HepG2 (cell line): ENCODE measurements around the gene WDR6. TPM values are rescaled to one million over a fixed set of nuclear protein-coding genes. Genes with fewer than 3 reads are reported as not detected.

Experiments used
- HOXA3 ChIP-seq: sonication (generic); formaldehyde crosslinking; IDR thresholded peaks from 2 replicates; pipeline ENCODE4 v1.5.0; 2020; ENCODE audit warnings: missing genetic modification reagents
- MAF1 ChIP-seq: sonication (generic); formaldehyde crosslinking; IDR thresholded peaks from 2 replicates; pipeline ENCODE4 v1.5.0; 2020; ENCODE audit warnings: missing genetic modification reagents, borderline replicate concordance
- MAFF ChIP-seq: IDR thresholded peaks from 2 replicates; pipeline ENCODE4 v1.6.1; 2011; ENCODE audit warnings: low read depth, low read length, improper control_type of control experiment
- MED8 ChIP-seq: sonication (generic); formaldehyde crosslinking; IDR thresholded peaks from 2 replicates; pipeline ENCODE4 v1.8.1; 2023; ENCODE audit warnings: mild to moderate bottlenecking, missing genetic modification reagents; ENCODE audit not compliant: insufficient replicate concordance
- NFRKB ChIP-seq: fragments of 450-650 bp; IDR thresholded peaks from 2 replicates; pipeline ENCODE4 v1.6.1; 2017
- PRMT3 ChIP-seq: sonication (generic); formaldehyde crosslinking; IDR thresholded peaks from 2 replicates; pipeline ENCODE4 v1.8.1; 2022; ENCODE audit warnings: low read depth, mild to moderate bottlenecking, moderate library complexity, missing genetic modification reagents, borderline replicate concordance
- REL ChIP-seq: sonication (generic); formaldehyde crosslinking; conservative IDR thresholded peaks from 2 replicates; pipeline ENCODE4 v1.8.0; 2022; ENCODE audit warnings: mild to moderate bottlenecking, missing genetic modification reagents, moderate library complexity
- SUZ12 ChIP-seq: fragments of 150-350 bp; IDR thresholded peaks from 2 replicates; pipeline ENCODE4 v1.6.1; 2014; ENCODE audit warnings: low read depth, low read length
- TCF12 ChIP-seq, 2 experiments: fragments of 450-650 bp in 1 of 2; sonication (generic) in 1 of 2; formaldehyde crosslinking in 1 of 2; IDR thresholded peaks; 2 replicates each; pipeline versions ENCODE4 v1.6.1 to v1.8.0; 2017 to 2022; ENCODE audit warnings: antibody characterized with exemption in 1 of 2, mild to moderate bottlenecking in 1 of 2, missing genetic modification reagents in 1 of 2, moderate library complexity in 1 of 2
- TP53 ChIP-seq: sonication (generic); formaldehyde crosslinking; conservative IDR thresholded peaks from 2 replicates; pipeline ENCODE4 v1.4.0; 2020; ENCODE audit warnings: missing genetic modification reagents
- ZFYVE20 ChIP-seq: sonication (generic); formaldehyde crosslinking; IDR thresholded peaks from 2 replicates; pipeline ENCODE4 v1.8.0; 2023; ENCODE audit warnings: low read depth, mild to moderate bottlenecking, moderate library complexity, missing genetic modification reagents, borderline replicate concordance
- ZNF121 ChIP-seq: sonication (generic); formaldehyde crosslinking; IDR thresholded peaks from 2 replicates; pipeline ENCODE4 v1.5.0; 2020; ENCODE audit warnings: mild to moderate bottlenecking, missing genetic modification reagents
- ZNF468 ChIP-seq: sonication (generic); formaldehyde crosslinking; IDR thresholded peaks from 2 replicates; pipeline ENCODE4 v1.8.0; 2022; ENCODE audit warnings: mild to moderate bottlenecking, moderate library complexity, missing genetic modification reagents
- polyA plus RNA-seq, 8 experiments: library from polyadenylated mRNA; depleted of rRNA in 3 of 8; stranded (reverse) in 7 of 8; unstranded in 1 of 8; fragments of >200 nt; fragmentation: Illumina TruSeq in 4 of 8; extraction: Trizol in 4 of 8; gene quantifications; 2 replicates each; pipeline versions ENCODE4 v1.2.1 to v1.2.3, GENCODE V29; 2011 to 2016; ENCODE audit warnings: low read depth in 4 of 8, missing spikeins in 1 of 8, mixed read lengths in 1 of 8; ENCODE audit not compliant: insufficient read depth in 1 of 8
- total RNA-seq, 5 experiments: library from RNA; depleted of rRNA; stranded (reverse); fragments of >200 nt; fragmentation: Illumina TruSeq; extraction: Trizol; gene quantifications; 2 replicates each; pipeline ENCODE4 v1.2.3, GENCODE V29; 2016; ENCODE audit warnings: low read depth in 1 of 5
- TF ChIP-seq, protein P1 (sequence below): sonication (generic); formaldehyde crosslinking; IDR thresholded peaks from 2 replicates; pipeline ENCODE4 v1.9.0; 2022; ENCODE audit warnings: low read depth, missing genetic modification reagents
- TF ChIP-seq, protein P2 (sequence below), 2 experiments: fragments of 450-650 bp in 1 of 2; sonication (generic) in 1 of 2; formaldehyde crosslinking in 1 of 2; IDR thresholded peaks; 2 replicates each; pipeline versions ENCODE4 v1.6.1 to v1.8.0; 2016 to 2022; ENCODE audit warnings: antibody characterized with exemption in 1 of 2, mild to moderate bottlenecking in 1 of 2, missing genetic modification reagents in 1 of 2
- TF ChIP-seq, protein P3 (sequence below): sonication (generic); formaldehyde crosslinking; IDR thresholded peaks from 2 replicates; pipeline ENCODE4 v1.8.1; 2023; ENCODE audit warnings: mild to moderate bottlenecking, inconsistent platforms, moderate library complexity, missing genetic modification reagents, borderline replicate concordance

WDR6 gene
- total and polyA plus RNA-seq, 2 of the 13 experiments (the other 11 are each of a cell fraction or from before 2014, with no cell fraction given): 73.4 to 139 TPM

DNA sequence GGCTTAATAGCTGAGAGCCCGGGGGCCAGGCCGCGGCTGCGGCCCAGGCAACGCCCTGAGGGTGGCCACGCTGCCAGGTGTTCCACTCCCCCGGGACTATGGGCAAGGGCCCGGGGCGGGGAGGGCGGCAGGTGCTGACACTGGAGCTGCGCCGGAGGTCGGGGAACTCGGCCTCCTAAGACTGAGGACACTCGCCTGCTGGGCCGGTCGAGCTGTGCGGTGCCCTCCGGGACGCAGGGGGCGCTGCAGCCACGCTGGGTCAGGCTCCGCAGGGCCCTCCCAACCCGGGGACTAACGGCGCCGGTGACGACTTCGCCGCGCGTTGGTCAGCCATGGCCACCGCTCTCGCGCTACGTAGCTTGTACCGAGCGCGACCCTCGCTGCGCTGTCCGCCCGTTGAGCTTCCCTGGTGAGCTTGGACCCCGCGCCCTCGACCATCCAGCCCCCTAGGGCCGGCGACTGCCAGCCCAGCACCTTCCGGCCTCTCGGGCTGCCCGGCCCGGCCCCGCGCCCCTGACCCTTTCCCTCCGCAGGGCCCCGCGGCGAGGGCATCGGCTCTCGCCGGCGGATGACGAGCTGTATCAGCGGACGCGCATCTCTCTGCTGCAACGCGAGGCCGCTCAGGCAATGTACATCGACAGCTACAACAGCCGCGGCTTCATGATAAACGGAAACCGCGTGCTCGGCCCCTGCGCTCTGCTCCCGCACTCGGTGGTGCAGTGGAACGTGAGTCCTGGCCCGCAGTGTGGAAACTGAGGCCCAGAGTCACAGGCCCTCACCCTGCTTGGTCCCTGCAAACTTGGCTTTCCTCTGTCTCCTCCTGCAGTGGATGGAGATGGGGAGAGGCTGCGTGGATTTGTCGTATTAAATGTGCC, 14.9 kb downstream of the WDR6 start, which contains the start of gene NDUFAF3 (continued):
- TF ChIP-seq, protein P1, sequence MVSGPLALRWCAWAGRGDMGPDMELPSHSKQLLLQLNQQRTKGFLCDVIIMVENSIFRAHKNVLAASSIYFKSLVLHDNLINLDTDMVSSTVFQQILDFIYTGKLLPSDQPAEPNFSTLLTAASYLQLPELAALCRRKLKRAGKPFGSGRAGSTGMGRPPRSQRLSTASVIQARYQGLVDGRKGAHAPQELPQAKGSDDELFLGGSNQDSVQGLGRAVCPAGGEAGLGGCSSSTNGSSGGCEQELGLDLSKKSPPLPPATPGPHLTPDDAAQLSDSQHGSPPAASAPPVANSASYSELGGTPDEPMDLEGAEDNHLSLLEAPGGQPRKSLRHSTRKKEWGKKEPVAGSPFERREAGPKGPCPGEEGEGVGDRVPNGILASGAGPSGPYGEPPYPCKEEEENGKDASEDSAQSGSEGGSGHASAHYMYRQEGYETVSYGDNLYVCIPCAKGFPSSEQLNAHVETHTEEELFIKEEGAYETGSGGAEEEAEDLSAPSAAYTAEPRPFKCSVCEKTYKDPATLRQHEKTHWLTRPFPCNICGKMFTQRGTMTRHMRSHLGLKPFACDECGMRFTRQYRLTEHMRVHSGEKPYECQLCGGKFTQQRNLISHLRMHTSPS (CRISPR knock-in tag): 0 out of 2 replicates have a peak, but pooled peaks have one; percentile 31
- TF ChIP-seq MED8 (peak; percentile 64), TP53 (no peak; the same call in none of the 2 replicates), HOXA3 (CRISPR knock-in tag) (peak; percentile 97), SUZ12 (no peak), REL (CRISPR knock-in tag) (peak; percentile 28; the same call in 1 of the 2 replicates), ZFYVE20 (CRISPR knock-in tag) (no peak), ZNF468 (CRISPR knock-in tag) (no peak), MAFF (no peak), ZNF121 (CRISPR knock-in tag) (no peak), MAF1 (CRISPR knock-in tag) (peak; percentile 89), TCF12 (IDR thresholded peaks at IDR 0.05) (no peak), TCF12 (CRISPR knock-in tag; IDR thresholded peaks at IDR 0.05) (peak; percentile 52; the same call in 1 of the 2 replicates), NFRKB (no peak), PRMT3 (no peak)
- TF ChIP-seq, protein P2, sequence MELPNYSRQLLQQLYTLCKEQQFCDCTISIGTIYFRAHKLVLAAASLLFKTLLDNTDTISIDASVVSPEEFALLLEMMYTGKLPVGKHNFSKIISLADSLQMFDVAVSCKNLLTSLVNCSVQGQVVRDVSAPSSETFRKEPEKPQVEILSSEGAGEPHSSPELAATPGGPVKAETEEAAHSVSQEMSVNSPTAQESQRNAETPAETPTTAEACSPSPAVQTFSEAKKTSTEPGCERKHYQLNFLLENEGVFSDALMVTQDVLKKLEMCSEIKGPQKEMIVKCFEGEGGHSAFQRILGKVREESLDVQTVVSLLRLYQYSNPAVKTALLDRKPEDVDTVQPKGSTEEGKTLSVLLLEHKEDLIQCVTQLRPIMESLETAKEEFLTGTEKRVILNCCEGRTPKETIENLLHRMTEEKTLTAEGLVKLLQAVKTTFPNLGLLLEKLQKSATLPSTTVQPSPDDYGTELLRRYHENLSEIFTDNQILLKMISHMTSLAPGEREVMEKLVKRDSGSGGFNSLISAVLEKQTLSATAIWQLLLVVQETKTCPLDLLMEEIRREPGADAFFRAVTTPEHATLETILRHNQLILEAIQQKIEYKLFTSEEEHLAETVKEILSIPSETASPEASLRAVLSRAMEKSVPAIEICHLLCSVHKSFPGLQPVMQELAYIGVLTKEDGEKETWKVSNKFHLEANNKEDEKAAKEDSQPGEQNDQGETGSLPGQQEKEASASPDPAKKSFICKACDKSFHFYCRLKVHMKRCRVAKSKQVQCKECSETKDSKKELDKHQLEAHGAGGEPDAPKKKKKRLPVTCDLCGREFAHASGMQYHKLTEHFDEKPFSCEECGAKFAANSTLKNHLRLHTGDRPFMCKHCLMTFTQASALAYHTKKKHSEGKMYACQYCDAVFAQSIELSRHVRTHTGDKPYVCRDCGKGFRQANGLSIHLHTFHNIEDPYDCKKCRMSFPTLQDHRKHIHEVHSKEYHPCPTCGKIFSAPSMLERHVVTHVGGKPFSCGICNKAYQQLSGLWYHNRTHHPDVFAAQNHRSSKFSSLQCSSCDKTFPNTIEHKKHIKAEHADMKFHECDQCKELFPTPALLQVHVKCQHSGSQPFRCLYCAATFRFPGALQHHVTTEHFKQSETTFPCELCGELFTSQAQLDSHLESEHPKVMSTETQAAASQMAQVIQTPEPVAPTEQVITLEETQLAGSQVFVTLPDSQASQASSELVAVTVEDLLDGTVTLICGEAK (IDR thresholded peaks at IDR 0.05): no peak
- TF ChIP-seq, protein P2 (CRISPR knock-in tag; IDR thresholded peaks at IDR 0.05): peak; percentile 80
- TF ChIP-seq, protein P3, sequence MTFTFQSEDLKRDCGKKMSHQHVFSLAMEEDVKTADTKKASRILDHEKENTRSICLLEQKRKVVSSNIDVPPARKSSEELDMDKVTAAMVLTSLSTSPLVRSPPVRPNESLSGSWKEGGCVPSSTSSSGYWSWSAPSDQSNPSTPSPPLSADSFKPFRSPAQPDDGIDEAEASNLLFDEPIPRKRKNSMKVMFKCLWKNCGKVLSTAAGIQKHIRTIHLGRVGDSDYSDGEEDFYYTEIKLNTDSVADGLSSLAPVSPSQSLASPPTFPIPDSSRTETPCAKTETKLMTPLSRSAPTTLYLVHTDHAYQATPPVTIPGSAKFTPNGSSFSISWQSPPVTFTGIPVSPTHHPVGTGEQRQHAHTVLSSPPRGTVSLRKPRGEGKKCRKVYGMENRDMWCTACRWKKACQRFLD: no peak
